Nephron progenitor cell (in vitro differentiated cells): ENCODE data around the gene MC2R.

Experiments used
- DNase-seq: peaks from one replicate; pipeline ENCODE4 v3.0.0; 2021
- H3K27ac Mint-ChIP-seq: 2 replicates; pipeline ENCODE4 v1.8.0; 2021; ENCODE audit warnings: mild to moderate bottlenecking, moderate library complexity, mixed read lengths
- H3K27me3 Mint-ChIP-seq: 2 replicates; pipeline ENCODE4 v1.8.0; 2021; ENCODE audit warnings: mild to moderate bottlenecking, low read depth, mixed read lengths; ENCODE audit not compliant: poor library complexity
- H3K36me3 Mint-ChIP-seq: 2 replicates; pipeline ENCODE4 v1.8.0; 2021; ENCODE audit warnings: low read depth, mixed read lengths
- H3K4me1 Mint-ChIP-seq: 2 replicates; pipeline ENCODE4 v1.8.0; 2021; ENCODE audit warnings: mixed read lengths
- H3K4me3 Mint-ChIP-seq: 2 replicates; pipeline ENCODE4 v1.8.0; 2021; ENCODE audit warnings: mild to moderate bottlenecking, moderate library complexity, mixed read lengths
- H3K9me3 Mint-ChIP-seq: 2 replicates; pipeline ENCODE4 v1.8.0; 2021; ENCODE audit warnings: mild to moderate bottlenecking, moderate library complexity, mixed read lengths
- TF ChIP-seq, protein P1 (sequence below): fragments of 200-600 bp; sonication (generic); IDR thresholded peaks from 2 replicates; pipeline ENCODE4 v1.5.0; 2021; ENCODE audit warnings: antibody characterized with exemption

The MC2R gene

DNA sequence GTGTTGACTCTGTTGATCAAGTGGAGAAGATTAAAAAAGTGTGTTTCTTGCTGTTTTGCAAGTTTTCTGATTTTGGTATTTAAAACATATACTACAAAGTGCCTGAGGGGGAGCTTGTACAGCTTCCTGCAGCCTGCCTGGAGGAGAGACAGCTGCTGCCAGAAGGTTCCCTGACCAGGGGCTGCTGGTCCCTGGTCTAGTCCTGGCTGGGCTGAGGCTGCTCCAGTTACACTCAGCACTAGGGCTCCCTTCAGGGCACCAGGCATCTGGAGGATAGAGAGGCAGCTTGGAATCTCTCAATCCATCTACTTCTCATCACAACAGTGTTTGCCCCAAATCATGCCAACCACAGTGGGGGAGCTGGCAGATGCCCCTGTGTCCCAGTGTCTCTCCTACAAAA is 4.8 kb downstream of the MC2R start:
- Mint-ChIP-seq H3K4me3 (no peak overlapping the region), H3K4me1 (no peaks in the 10 kb centered on the region), H3K9me3 (no peaks in the 10 kb centered on the region), H3K27me3 (no peaks in the 10 kb centered on the region), H3K27ac (no peak overlapping the region), H3K36me3 (no peaks in the 10 kb centered on the region)
- TF ChIP-seq, protein P1, sequence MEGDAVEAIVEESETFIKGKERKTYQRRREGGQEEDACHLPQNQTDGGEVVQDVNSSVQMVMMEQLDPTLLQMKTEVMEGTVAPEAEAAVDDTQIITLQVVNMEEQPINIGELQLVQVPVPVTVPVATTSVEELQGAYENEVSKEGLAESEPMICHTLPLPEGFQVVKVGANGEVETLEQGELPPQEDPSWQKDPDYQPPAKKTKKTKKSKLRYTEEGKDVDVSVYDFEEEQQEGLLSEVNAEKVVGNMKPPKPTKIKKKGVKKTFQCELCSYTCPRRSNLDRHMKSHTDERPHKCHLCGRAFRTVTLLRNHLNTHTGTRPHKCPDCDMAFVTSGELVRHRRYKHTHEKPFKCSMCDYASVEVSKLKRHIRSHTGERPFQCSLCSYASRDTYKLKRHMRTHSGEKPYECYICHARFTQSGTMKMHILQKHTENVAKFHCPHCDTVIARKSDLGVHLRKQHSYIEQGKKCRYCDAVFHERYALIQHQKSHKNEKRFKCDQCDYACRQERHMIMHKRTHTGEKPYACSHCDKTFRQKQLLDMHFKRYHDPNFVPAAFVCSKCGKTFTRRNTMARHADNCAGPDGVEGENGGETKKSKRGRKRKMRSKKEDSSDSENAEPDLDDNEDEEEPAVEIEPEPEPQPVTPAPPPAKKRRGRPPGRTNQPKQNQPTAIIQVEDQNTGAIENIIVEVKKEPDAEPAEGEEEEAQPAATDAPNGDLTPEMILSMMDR = no peak
- no peak for DNase-seq

DNA sequence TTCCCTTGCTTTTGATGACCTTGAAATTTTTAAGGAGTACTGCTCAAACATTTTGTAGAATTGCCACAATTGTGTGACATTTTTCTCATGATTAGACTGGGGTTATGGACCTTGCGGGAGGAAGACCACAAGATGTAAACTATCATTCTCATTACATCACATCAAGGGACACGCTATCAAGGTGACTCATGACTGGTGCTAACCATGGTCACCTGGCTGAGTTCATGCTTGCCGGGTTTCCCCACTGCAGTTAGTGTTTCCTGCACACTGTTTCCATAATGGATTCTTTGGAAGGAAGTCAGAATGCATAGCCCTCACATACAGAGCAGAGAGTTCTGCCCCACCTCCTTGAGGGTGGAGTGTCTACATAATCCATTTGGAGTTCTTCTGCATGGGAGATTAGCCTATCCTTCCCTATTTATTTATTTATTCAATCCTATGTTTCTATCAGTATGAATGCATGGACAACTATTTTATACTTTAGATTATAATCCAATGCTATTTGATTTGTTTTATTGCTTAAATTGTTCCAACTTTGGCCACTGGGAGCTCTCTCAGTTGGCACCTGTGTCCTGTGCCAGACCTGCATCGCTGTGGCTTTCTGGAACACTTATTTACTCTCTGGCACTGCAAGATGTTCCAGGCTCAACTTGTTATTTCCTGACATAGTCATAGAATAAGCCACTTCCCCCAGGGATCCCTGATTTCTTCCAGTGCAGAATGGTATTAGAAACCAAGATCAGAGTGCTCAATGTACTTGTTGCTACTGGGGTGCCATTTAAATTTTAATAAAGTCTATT is 6.0 kb downstream of the MC2R start:
- TF ChIP-seq, protein P1 = no peak
- no peak for DNase-seq
- Mint-ChIP-seq H3K36me3 (no peaks in the 10 kb centered on the region), H3K4me3 (no peak overlapping the region), H3K27me3 (no peaks in the 10 kb centered on the region), H3K4me1 (no peaks in the 10 kb centered on the region), H3K9me3 (peaks cover 5% of the 10 kb centered on the region), H3K27ac (no peak overlapping the region)

DNA sequence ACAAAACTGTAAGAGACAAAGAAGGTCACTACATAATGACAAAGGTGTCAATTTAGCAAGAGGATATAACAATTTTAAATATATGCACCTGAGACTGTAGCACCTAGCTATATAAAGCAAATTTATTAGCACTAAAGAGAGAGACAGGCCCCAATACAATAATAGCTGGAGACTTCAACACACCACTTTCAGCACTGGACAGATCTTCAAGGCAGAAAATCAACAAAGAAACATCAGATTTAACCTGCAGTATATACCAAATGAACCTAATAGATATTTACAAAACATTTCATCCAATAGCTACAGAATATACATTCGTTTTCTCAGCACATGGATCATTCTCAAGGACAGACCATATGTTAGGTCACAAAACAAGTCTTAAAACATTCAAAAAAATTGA is 14.7 kb downstream of the MC2R start:
- no peaks in the 10 kb centered on the region for H3K36me3 Mint-ChIP-seq
- H3K4me3 Mint-ChIP-seq = no peak overlapping the region
- DNase-seq = no peak
- H3K27ac Mint-ChIP-seq = no peak overlapping the region
- no peaks in the 10 kb centered on the region for H3K27me3 Mint-ChIP-seq
- TF ChIP-seq, protein P1 = no peak
- no peaks in the 10 kb centered on the region for H3K4me1 Mint-ChIP-seq
- H3K9me3 Mint-ChIP-seq = peaks cover 5% of the 10 kb centered on the region

DNA sequence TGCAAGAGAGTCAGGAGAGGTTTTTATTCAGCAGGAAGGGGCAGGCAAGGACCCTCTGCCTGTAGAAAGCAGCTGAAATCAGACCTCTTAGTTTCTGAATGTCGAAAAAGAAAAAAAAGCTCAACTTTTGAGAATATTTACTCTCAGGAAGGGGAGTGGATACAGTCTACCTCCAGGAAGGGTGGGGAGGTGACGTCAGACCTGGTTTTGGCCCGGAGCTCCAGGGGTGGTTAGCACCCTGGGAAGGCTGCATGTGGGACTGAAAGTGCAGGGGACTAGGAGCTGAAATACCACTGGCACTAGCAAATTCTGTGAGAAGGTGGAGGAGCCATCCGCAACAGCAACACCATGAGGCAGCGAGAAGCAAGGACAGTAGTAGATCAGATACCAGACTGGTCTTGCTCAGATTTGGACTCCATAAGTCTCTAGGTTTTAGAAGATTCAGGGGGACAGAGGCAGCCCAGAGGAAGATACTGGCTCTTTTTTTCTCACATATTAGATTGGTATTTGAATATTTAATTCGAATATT is 19.8 kb downstream of the MC2R start:
- Mint-ChIP-seq H3K36me3 (no peaks in the 10 kb centered on the region), H3K9me3 (no peaks in the 10 kb centered on the region), H3K4me3 (no peak overlapping the region)

DNA sequence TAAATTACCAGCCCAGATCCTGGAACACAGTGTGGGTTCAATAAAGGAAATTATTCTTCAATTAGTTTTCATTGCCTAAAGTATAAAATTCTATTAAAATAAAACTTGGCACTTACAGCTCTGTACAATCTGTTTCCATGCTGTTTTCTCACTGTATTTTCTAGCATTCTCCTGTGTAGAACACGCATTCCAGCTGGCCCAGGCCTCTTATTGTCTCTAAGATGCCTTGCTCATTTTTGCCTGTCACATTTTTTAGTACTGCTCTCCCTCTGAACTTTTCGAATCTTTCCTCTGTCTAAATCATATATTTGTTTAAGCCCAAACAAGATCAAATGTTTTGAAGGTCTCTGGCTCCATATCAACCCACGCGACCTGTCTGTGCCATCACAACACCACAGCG is 20.8 kb downstream of the MC2R start:
- TF ChIP-seq, protein P1 = no peak
- Mint-ChIP-seq H3K27me3 (peaks cover 8% of the 10 kb centered on the region), H3K4me1 (peaks cover 7% of the 10 kb centered on the region), H3K9me3 (no peaks in the 10 kb centered on the region), H3K4me3 (no peak overlapping the region), H3K36me3 (no peaks in the 10 kb centered on the region), H3K27ac (no peak overlapping the region)
- no peak for DNase-seq

More for the DNA sequence above, 19.8 kb downstream of the MC2R start:
- TF ChIP-seq, protein P1 = no peak
- no peak overlapping the region for H3K27ac Mint-ChIP-seq
- H3K27me3 Mint-ChIP-seq = peaks cover 8% of the 10 kb centered on the region
- DNase-seq = no peak
- peaks cover 7% of the 10 kb centered on the region for H3K4me1 Mint-ChIP-seq

DNA sequence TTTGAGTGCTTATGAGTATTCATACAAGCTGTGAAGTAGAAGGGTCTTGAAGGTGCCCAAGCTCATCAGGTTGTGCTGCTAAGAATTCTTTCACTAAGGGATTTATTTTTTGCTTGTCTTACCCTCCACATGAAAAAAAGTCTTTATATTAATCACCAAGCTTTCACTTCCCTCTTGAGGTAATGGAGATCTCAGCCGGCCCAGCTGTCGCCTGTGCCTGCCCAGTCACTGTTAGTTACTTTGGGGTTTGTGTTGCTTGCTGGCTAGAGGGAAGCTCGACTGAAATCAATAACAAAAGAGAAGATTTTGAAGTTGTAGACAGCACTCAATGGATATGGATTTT is 21.9 kb downstream of the MC2R start:
- DNase-seq = no peak
- H3K4me3 Mint-ChIP-seq = no peak overlapping the region
- peaks cover 8% of the 10 kb centered on the region for H3K27me3 Mint-ChIP-seq
- TF ChIP-seq, protein P1 = no peak
- peaks cover 7% of the 10 kb centered on the region for H3K4me1 Mint-ChIP-seq
- no peak overlapping the region for H3K27ac Mint-ChIP-seq
- no peaks in the 10 kb centered on the region for H3K36me3 Mint-ChIP-seq
- no peaks in the 10 kb centered on the region for H3K9me3 Mint-ChIP-seq
